Fibroblast of peridontal ligament (primary cell): ENCODE measurements around the gene EBF3.
A peak's percentile ranks its signal among the peaks of the same experiment; 100 is the strongest.

ENCODE experiments used
- DNase-seq: peaks from one replicate; pipeline ENCODE4 v3.0.0-alpha.2; 2010; ENCODE audit errors: extremely low read depth

EBF3 gene

DNA sequence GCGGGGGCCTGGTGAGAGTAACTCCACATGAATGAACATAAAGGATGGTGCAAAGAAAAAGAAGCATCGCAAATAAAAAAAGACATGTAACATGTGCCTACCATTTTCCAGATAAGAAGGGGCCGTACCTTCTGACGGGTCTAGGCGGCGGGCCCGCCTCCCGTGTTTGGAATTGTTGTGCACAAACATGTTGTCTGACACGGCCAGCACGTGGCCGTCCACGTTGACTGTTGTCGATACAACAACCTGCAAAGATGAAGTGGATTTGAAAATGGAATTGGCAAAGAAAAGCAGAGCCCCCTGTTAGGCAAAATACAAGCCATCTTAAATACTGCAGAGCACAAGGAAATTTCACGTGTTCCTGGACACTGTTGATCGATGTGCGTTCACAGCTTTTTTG lies 90.7 kb downstream of the EBF3 start:
- DNase-seq = no peak

DNA sequence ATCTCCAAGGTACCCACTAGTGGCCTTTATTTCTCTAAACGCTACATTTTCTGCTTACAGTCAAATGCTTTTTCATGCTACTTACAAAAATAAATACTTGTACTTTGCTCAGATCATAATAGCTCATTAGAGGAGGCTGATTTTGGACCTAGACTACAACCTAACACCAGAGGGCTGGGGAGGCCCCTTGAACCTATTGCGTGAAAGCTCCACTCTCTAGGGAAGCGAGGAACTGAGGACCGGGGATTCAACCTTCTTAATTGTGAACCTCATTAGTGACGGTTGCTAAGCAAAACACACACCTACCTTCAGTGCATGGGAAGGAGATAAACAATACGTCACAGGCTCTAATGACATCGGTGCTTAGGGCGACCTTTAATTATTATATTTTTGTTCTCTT lies 92.1 kb downstream of the EBF3 start:
- no peak for DNase-seq

DNA sequence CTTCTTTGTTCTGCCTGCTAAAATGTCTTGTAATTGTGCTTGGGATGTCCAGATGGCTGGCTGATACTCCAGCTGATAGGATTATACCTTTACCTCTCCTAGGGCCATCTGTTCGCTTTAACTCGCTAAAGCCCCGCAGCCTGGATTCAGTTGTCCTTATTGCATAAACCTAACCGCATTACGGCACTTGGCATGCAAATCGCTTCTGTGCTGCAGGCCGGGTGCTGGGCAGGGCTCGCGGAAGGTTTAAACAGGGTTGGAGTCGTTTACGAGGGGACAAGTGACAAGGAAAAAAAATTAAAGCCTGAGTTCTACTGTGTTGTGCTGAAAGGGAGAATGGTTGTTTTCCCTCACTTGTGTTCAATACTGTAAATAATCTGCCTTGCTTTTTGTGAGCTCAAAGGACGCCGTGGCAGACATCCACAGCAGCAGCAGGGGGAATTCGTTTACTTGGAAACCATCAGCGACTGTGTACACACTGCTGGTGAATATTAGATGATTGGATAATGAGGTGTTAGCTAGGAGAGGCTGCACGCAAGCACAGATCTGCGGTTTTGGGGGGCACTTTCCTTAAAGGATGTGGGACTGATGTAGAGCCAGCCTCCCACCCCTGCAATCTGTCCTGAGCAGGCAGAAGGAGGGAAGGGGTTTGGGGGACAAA lies 93.0 kb downstream of the EBF3 start:
- DNase-seq = no peak

DNA sequence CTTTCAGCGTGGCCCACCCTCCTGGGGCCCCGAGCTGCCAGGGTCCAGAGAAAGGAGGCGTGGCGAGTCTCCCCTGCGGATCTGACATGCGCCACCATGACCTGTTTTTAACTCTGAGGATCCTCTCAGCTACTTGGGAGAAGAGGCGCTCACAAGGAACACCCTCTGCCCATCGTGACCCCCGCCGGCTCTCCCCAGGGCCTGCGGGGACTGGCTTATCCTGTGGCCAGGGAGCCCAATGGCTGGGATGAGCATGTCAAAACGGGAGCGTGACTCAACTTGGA lies 93.7 kb downstream of the EBF3 start:
- DNase-seq = no peak

DNA sequence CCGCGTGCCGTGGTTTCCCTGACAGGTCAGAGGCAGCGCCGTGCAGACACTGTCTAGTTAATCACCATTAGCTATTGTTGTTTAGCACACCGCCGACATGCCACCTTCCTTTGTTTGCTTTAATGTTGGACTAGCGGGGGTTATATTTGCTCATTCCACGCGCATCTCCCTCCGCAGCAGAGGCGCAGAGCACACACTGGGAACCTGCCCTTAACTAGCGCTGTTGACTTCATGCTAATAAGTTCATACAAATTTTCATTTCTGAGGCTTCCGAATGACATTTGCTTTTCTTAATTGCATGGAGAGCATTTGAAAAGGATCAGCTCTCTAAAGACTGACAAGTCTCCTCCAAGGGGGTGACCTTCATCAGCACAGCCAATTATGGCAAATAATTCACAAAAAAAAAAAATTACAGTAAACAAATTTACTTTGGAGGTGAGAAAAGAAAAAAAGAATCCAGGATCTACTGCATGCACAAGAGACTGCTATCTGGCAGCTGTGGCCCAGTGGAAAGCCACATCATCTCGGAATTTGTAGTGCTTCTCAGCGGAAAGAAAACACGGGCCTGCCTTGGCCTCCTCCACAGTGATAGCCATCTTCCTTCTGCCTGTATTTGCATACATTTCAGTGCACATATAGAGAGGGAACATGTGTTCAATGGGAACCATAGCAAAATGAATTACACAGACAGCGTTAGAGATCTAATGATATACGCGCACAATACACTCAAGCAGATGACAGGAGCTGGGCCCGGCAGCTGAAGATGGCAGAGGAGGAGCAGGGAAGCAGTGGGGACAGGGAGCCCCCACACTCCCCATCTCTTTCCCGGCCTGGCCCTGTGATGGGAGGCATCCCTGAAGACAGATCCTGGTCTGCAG lies 94.2 kb downstream of the EBF3 start:
- no peak for DNase-seq

DNA sequence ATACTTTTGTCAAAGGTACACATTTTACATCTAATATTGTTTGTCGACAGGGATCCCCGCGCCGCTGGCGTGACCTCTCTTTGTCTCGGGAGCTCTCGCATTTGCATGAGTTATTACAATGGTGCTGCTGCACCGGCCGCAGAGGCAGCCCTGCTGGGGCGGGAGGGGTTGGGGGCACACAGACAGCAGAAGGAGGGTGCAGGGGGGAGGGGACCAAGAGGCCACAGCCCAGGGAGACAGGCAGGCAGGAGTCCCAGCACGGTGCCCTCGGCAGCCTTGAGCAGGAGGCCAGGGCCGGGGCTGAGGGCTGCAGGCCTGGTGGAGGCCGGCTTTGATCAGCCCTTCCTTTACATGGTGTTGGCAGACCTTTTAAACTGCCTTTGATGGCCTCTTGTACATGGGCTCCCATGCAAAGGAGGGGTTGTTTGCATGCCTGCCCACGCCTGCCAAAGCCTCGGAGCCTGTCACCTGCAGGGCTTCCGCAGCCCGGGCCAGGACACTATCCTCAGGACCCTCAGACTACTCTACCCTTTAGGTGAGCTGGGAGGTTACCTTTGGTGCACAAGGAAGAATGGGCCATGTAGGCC lies 95.5 kb downstream of the EBF3 start:
- DNase-seq = no peak

DNA sequence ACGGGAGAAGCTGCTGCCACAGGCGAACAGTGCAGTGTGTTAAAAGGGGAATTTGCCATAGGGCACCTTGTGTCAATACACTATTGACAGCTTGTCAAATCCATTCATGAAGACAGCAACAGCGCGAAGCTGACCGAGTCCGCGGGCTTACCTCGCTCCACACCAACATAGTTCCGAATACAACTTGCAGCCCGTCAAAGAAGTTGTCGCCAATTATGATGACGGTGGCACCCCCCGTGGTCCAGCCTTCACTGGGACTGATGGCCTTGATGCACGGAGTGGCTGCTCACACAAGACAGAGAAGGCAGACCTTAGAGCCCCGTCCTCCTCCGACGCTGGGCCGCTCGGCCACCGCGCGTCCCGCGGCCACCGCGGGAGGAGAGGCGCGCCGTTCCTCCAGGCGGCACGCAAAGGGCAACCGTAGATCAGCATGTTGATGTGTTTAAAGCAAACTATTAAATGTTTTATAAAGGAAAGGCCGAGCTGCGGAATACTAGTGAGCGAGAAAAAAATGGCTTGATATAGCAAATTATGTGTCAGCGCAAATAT lies 96.4 kb downstream of the EBF3 start:
- no peak for DNase-seq

DNA sequence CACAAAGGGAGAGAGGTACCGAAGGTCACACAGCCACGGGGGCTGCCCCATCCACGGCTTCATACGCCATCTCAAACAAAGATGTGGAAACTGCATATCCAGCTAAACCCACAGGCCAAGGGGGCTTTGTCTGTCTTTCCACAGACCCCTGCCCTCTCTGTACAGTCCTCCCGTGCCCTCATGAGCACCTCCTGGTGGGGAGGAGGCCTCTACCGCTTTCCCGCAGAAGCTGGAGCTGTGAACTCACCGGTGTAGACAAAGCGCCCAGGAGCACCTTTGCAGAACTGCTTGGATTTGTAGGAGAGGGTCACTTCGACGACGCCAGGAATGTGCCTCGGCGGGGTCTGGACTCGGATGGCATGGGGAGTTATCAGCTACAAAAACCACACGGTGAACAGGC lies 97.2 kb downstream of the EBF3 start:
- DNase-seq = no peak

DNA sequence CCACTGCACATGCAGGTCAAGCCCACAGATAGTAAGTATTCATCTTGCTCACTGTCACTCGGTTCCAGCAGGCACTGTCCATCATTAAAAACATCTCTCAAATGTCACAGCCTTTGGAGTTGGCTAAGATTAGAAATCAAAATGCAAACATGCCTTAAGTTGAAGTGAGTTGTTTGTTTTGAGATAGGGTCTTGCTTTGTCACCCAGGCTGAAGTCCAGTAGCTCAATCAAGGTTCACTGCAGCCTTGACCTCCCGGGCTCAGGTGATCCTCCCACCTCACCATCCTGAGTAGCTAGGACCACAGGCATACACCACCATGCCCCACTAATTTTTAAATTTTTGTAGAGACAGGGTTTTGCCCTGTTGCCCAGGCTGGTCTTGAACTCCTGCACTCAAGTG lies 98.1 kb downstream of the EBF3 start:
- no peak for DNase-seq

DNA sequence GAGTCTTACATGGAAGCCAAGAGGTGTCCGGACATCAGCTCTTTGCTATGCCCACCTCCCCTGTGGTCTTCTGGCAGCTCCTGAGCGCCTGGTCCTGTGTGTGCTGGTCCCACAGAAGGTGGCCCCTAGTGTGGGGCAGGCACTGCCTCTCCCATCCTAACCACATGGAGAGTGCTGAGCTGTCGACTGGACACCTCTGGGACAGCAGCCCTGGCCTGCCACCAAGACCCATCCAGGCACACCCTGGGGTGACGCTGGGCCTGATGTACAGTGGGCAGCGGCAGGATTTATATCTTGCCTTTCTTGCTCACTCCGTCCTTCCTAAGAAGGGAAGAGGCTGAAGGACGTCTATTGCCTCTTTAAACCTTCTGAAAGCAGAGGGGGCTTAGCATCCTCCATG lies 98.7 kb downstream of the EBF3 start:
- no peak for DNase-seq

DNA sequence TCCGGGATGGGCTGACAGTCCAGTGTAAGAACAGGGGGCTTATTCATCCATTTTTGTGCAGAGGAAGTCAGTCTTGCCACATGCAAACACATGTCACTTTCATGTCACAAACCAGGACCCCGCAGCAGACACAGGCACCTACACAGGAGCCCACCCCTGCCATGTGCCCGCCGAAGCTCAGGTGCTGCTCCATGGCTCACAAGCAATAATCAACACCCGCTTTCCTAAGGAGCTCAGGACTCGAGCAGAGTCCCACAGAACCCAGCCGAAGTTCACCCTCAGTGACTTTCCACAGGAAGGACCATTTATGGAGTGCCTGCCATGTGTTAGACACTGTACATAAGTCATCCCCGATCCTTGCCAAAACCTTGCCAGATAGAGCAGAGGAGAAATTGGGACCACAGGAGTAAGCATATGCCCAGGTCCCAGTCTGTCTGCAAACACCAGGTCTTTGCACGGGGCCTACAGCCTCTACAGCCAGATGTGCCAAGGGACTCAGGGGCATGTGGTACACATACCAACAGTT lies 99.4 kb downstream of the EBF3 start:
- DNase-seq = peak; percentile 44

DNA sequence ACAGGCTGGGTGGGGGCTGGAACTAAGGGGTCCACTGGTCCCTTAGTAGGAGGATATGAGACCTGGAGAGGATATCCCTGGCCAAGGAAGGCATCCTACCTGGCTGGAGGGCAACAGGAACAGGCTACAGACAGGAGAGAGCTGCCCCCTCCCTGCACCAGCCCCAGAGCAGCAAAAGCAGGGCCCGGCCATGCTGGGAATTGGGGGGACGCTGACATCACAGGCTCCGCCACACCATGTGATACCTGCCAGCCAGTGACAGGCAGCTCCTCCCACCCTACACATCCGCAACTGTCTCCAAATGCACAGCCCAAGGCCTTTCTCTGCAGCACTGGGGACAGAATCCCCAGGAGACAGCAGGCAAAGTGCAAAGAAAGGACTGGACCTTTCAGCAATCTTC lies 100.0 kb downstream of the EBF3 start:
- DNase-seq = no peak

DNA sequence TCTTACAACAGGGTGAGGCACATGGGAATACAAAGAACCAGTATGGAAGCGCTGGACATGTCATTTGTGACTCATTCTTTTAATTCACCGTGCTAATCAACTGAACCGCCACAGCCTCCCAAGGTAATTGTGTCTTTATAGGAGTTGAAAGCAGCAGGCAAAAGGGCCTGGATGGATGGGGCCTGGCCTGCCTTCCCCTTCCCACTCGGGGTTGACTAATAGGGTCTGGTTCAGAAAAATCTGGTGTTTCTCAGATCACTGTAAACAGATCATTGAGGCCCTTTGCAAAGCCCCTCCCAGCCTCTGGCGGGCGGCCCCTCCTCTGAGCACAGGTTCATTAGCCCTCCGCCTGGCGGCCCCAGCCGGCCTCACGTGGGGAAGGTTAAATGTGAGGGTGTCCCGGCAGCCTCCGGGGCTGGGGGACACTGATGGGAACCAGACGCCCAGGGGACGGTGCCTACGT lies 100.8 kb downstream of the EBF3 start:
- DNase-seq = no peak

DNA sequence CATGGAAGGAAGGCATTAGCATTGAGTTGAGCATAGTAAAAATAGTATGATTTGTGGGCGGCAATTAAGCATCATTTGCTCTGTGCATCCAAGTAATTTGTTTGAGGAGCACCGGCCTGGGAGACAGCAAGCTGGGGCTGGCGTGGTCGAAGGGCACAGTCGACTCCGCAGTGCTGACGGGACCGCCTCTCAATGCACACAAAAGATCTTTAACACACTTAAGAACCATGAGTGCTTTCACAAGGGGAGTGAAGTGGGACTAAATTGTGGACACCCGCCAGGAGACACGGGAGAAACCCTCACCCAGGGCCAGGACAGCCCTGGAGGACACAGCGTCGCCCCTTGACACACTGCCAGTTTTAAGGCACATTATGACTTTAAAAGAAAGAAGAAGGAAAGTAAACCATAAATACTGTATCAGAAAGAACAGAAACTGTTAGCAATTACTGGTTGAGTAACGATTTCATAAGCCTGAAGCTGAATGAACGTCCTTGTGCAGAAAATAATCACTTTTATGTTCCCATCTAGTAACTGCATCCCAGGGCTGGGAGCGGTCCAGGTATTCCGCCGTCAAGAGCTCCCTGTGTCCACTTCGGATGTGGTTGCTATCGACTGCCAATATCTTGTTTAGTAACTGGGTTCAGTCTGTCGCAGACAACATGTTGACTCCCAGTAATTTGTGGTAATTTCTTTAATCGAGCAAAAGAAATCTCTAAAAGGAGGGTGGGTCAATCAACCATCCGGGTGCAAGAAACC lies 102.1 kb downstream of the EBF3 start:
- DNase-seq = no peak

DNA sequence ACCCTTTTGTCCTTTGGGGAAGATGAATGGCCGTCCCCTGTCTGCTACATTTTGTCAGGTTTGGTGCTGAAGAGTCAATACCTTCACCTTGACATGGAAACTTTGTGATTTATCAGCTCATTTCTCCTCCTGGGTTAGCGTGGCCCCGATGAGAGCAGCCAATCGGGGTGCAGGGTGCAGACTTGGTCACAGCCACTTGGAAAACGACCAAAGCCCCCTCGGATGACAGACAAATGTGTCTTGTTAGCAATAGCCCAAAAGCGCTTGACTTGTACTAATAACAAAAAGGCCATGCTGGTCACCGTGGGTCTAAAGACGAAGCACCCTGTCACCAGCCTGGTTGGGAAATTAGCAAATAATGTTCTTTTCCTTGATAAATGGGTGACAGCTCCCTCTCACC lies 103.7 kb downstream of the EBF3 start:
- DNase-seq = no peak

DNA sequence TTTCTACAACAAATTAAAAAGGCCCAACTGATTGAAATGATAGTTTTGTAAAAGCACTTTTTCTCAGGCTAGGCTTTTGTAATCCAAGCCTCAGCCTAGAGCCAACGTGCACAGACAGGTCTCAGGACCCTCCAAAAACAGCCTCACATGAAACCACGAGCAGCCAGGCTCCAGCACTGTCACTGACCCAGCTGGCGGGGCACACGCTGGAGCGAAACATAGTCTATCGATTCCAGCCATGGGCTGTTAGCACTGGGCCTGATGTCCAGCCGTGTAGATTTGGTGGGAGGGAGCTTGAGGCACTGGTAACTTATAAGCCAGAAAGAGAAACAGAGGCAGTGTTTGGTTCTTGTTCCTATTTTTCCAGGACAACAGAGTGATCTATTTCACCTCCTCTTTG lies 104.5 kb downstream of the EBF3 start:
- no peak for DNase-seq

DNA sequence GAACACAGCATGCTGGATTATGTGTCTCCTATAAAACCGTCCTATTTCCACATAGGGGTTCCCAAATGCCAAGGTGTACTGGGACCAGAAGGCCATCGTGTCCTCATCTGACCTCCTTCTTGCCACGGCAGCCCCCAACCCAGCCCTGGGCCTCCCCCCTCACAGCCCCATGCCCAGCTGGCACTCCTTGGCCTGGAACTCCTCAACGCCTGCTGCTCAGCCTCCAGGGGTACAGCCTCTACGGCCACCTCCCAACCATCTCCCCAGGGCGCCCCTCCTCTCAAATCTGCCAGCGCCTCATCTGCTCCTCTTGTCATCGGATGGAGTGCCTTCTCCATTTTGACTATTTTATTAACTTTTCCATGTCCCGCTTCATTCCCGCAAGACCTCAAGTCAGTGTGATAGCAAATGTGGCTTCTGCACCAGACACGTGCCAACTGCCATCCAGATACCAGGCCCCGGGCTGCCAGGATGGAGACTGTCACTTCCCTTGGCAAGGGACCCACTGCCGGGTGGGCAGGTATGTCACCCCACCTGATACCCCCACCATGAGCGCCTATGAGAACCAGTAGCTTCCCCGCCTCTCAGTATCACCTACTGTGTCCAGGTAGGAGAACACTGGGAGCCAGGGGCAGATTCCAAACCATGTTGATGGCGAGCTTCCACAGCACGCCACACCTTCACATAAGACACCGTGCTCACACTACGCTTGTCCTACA lies 106.7 kb downstream of the EBF3 start:
- DNase-seq = no peak

DNA sequence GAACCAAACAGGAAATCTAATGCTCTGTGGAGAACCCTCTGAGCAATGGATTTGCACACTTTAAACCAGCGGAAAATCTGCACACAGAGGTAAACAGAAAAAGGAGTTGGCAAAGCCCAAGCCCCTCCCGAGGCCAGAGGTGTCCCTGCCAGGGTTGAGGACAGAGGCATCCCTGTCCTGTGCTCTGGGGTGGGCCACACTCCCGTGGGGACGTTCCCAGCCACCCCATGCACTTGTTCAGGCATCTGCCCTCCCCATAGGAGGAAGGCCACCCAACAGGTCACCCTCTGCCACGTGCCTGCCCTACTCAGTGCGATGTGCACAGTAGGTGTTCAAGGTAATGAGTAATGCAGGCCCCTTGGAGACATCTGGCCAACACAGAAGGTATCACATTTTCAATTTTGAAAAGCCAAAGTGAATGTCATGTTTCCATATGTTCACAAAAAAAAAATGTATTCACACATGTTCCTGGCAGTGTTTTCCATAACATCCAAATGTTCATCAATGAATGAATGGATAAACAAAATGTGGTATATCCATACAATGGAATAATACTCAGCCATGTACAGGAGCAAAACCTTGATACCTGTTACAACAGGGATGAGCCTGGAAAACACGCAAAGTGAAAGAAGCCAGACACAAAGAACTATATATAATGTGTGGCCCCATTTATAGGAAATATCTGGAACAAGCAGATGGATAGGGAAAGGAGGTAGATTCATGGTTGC lies 108.1 kb downstream of the EBF3 start:
- DNase-seq = no peak

DNA sequence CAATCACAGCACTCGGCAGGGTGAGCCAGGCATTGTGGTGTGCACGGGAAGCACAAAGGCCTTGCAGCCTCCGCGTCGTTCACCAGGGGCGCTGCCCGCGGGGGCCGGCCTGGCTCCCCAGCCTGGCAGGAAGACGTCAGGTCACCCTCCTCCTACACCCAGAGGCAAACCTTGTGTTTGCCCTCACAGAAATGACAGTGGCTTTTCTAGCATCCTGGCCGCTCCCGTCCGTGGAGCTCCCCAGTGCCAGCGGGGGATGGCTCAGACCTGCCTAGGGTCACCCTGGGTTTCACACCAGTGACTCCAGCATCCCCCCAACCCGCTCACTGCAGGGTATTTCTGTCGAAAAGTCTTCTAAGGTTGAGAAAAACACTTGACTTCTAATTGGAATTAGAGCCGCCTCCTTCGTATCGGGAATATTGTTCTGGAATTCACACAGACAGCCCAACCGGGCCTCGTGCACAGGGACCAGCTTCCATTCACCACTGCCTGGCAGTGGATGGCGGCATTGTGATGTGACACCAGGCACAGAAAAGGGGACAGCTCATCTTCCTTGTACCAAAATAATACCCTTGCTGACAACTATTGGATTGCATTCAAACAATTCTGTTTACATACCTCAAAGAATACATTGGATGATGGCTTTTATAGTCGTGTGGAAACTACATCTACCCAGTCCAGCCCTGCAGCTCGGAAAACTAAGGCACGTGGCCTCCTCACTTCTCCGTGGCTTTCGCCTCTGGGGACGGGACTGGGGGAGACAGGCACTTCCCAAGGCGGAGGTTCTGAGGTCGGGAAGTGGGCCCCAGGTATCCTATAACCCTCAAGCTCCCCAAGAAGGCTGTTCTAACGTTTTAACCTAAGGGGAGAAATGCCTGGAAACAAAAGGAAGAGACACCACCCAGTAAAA lies 109.0 kb downstream of the EBF3 start:
- no peak for DNase-seq

DNA sequence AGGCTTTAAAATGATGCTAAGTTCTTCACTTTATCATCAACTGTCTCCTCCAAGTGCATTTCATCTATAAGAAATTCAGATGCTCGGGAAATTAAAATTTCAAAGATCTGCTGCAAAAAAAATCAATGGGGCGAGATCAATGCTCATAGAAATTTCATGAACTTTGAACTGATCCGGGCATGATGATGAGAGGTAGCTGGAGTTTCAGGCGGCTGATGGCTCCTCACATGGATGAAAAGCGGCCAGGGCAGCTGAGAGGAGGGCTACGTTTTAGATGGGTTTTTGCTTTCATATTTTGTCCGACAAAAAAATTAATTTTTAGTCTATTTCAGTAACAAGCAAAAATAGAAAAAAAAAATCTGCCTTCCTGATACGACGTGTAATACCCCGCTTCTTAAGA lies 109.9 kb downstream of the EBF3 start:
- DNase-seq = no peak
